GM12878 (cell line): Measurements from ENCODE around the gene SLC12A3. TPM values are rescaled to one million over a fixed set of nuclear protein-coding genes. Genes with fewer than 3 reads are reported as not detected.

ENCODE experiments used
- ASH2L ChIP-seq: fragments of 300-600, 200-600 bp; sonication (generic); IDR thresholded peaks from 2 replicates; pipeline ENCODE4 v1.6.1; 2017; ENCODE audit warnings: low read depth, mild to moderate bottlenecking, borderline replicate concordance
- BMI1 ChIP-seq: fragments of 450-650 bp; IDR thresholded peaks from 2 replicates; pipeline ENCODE4 v1.6.1; 2016; ENCODE audit warnings: mild to moderate bottlenecking, moderate library complexity, borderline replicate concordance
- CREM ChIP-seq: IDR thresholded peaks from 2 replicates; pipeline ENCODE4 v1.6.1; 2014; ENCODE audit warnings: antibody characterized with exemption, low read depth
- FOS ChIP-seq: IDR thresholded peaks from 3 replicates; pipeline ENCODE4 v1.6.1; 2011; ENCODE audit warnings: borderline replicate concordance; ENCODE audit not compliant: insufficient read length; ENCODE audit errors: extremely low read depth
- HDAC6 ChIP-seq: fragments of 200-600 bp; sonication (generic); IDR thresholded peaks from one replicate; pipeline ENCODE4 v1.8.0; 2017; ENCODE audit warnings: antibody characterized with exemption; ENCODE audit not compliant: unreplicated experiment
- NFXL1 ChIP-seq: fragments of 450-650 bp; IDR thresholded peaks from 2 replicates; pipeline ENCODE4 v1.6.1; 2017; ENCODE audit warnings: antibody characterized with exemption, mild to moderate bottlenecking, borderline replicate concordance
- POLR2AphosphoS2 ChIP-seq: IDR thresholded peaks from 2 replicates; pipeline ENCODE4 v1.6.1; 2011; ENCODE audit warnings: low read depth, mild to moderate bottlenecking, low read length, improper control_type of control experiment, moderate library complexity
- RCOR1 ChIP-seq: conservative IDR thresholded peaks from 2 replicates; pipeline ENCODE4 v1.6.1; 2012; ENCODE audit warnings: low read depth, low read length, improper control_type of control experiment
- RUNX3 ChIP-seq: IDR thresholded peaks from 2 replicates; pipeline ENCODE4 v1.6.1; 2012; ENCODE audit warnings: low read length, inconsistent platforms
- SMAD1 ChIP-seq: fragments of 450-650 bp; IDR thresholded peaks from 2 replicates; pipeline ENCODE4 v1.6.1; 2018; ENCODE audit warnings: mild to moderate bottlenecking, low read depth; ENCODE audit not compliant: partially characterized antibody
- SUZ12 ChIP-seq: fragments of 200-600 bp; sonication (generic); IDR thresholded peaks from one replicate; pipeline ENCODE4 v1.6.1; 2018; ENCODE audit warnings: antibody characterized with exemption, mild to moderate bottlenecking; ENCODE audit not compliant: unreplicated experiment
- TCF3 ChIP-seq: IDR thresholded peaks from 2 replicates; pipeline ENCODE4 v1.6.1; 2012; ENCODE audit warnings: low read depth, mild to moderate bottlenecking, low read length, borderline replicate concordance; ENCODE audit not compliant: insufficient read depth
- ZBTB40 ChIP-seq: fragments of 450-650 bp; IDR thresholded peaks from 2 replicates; pipeline ENCODE4 v1.6.1; 2016; ENCODE audit warnings: mild to moderate bottlenecking, moderate library complexity, borderline replicate concordance
- ZNF217 ChIP-seq: fragments of 450-650 bp; IDR thresholded peaks from 2 replicates; pipeline ENCODE4 v1.6.1; 2017; ENCODE audit warnings: antibody characterized with exemption, mild to moderate bottlenecking
- polyA plus RNA-seq, 11 experiments: library from polyadenylated mRNA; depleted of rRNA in 4 of 11; unstranded in 6 of 11; stranded (reverse) in 5 of 11; fragments of >200 nt; fragmentation: Nextera tagmentation in 4 of 11; fragmentation: Illumina TruSeq in 1 of 11; extraction: Ambion mirVana in 4 of 11; extraction: Trizol in 1 of 11; gene quantifications; 1 replicate in 1 of 11; 2 replicates in 10 of 11; pipeline versions ENCODE4 v1.2.1 to v1.2.3, GENCODE V29; 2011 to 2016; ENCODE audit warnings: inconsistent platforms in 2 of 11, missing spikeins in 2 of 11, low read depth in 1 of 11
- total RNA-seq, 4 experiments: library from RNA; depleted of rRNA in 3 of 4; stranded (reverse); fragments of >200 nt in 3 of 4; fragmentation: Illumina TruSeq in 1 of 4; extraction: Trizol in 1 of 4; gene quantifications; 2 replicates each; pipeline versions ENCODE4 v1.2.1 to v1.2.3, GENCODE V29; 2013 to 2021
- TF ChIP-seq, protein P1 (sequence below): fragments of 450-650 bp; IDR thresholded peaks from 2 replicates; pipeline ENCODE4 v1.6.1; 2017; ENCODE audit warnings: antibody characterized with exemption, mild to moderate bottlenecking, moderate library complexity
- TF ChIP-seq, protein P2 (sequence below): fragments of 450-650 bp; IDR thresholded peaks from 2 replicates; pipeline ENCODE4 v1.6.1; 2017; ENCODE audit warnings: mild to moderate bottlenecking, moderate library complexity
- TF ChIP-seq, protein P3 (sequence below): fragments of 450-650 bp; IDR thresholded peaks from 2 replicates; pipeline ENCODE4 v1.6.1; 2016; ENCODE audit warnings: mild to moderate bottlenecking
- TF ChIP-seq, protein P4 (sequence below): IDR thresholded peaks from 2 replicates; pipeline ENCODE4 v1.6.1; 2012; ENCODE audit warnings: low read depth, low read length, improper control_type of control experiment

SLC12A3 gene
- total and polyA plus RNA-seq, 10 of the 15 experiments (the other 5 are each of a cell fraction or from before 2014, with no cell fraction given), result 0.05 to 6.3 (median 3.1) TPM

- TF ChIP-seq ZBTB40 (no peak), FOS (no peak), TCF3 (no peak), CREM (no peak), RUNX3 (0 out of 2 replicates have a peak, but pooled peaks have one; percentile 19), ASH2L (no peak), RCOR1 (no peak), NFXL1 (no peak), SMAD1 (peak; percentile 30), SUZ12 (no peak), HDAC6 (peak; percentile 30), POLR2AphosphoS2 (peak; percentile 68), ZNF217 (no peak), BMI1 (no peak)
- TF ChIP-seq, protein P1, sequence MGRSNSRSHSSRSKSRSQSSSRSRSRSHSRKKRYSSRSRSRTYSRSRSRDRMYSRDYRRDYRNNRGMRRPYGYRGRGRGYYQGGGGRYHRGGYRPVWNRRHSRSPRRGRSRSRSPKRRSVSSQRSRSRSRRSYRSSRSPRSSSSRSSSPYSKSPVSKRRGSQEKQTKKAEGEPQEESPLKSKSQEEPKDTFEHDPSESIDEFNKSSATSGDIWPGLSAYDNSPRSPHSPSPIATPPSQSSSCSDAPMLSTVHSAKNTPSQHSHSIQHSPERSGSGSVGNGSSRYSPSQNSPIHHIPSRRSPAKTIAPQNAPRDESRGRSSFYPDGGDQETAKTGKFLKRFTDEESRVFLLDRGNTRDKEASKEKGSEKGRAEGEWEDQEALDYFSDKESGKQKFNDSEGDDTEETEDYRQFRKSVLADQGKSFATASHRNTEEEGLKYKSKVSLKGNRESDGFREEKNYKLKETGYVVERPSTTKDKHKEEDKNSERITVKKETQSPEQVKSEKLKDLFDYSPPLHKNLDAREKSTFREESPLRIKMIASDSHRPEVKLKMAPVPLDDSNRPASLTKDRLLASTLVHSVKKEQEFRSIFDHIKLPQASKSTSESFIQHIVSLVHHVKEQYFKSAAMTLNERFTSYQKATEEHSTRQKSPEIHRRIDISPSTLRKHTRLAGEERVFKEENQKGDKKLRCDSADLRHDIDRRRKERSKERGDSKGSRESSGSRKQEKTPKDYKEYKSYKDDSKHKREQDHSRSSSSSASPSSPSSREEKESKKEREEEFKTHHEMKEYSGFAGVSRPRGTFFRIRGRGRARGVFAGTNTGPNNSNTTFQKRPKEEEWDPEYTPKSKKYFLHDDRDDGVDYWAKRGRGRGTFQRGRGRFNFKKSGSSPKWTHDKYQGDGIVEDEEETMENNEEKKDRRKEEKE, result 0 out of 2 replicates have a peak, but pooled peaks have one; percentile 37
- TF ChIP-seq, protein P2, sequence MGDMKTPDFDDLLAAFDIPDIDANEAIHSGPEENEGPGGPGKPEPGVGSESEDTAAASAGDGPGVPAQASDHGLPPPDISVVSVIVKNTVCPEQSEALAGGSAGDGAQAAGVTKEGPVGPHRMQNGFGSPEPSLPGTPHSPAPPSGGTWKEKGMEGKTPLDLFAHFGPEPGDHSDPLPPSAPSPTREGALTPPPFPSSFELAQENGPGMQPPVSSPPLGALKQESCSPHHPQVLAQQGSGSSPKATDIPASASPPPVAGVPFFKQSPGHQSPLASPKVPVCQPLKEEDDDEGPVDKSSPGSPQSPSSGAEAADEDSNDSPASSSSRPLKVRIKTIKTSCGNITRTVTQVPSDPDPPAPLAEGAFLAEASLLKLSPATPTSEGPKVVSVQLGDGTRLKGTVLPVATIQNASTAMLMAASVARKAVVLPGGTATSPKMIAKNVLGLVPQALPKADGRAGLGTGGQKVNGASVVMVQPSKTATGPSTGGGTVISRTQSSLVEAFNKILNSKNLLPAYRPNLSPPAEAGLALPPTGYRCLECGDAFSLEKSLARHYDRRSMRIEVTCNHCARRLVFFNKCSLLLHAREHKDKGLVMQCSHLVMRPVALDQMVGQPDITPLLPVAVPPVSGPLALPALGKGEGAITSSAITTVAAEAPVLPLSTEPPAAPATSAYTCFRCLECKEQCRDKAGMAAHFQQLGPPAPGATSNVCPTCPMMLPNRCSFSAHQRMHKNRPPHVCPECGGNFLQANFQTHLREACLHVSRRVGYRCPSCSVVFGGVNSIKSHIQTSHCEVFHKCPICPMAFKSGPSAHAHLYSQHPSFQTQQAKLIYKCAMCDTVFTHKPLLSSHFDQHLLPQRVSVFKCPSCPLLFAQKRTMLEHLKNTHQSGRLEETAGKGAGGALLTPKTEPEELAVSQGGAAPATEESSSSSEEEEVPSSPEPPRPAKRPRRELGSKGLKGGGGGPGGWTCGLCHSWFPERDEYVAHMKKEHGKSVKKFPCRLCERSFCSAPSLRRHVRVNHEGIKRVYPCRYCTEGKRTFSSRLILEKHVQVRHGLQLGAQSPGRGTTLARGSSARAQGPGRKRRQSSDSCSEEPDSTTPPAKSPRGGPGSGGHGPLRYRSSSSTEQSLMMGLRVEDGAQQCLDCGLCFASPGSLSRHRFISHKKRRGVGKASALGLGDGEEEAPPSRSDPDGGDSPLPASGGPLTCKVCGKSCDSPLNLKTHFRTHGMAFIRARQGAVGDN, result peak; percentile 57; the same call in 1 of the 2 replicates
- TF ChIP-seq, protein P3, sequence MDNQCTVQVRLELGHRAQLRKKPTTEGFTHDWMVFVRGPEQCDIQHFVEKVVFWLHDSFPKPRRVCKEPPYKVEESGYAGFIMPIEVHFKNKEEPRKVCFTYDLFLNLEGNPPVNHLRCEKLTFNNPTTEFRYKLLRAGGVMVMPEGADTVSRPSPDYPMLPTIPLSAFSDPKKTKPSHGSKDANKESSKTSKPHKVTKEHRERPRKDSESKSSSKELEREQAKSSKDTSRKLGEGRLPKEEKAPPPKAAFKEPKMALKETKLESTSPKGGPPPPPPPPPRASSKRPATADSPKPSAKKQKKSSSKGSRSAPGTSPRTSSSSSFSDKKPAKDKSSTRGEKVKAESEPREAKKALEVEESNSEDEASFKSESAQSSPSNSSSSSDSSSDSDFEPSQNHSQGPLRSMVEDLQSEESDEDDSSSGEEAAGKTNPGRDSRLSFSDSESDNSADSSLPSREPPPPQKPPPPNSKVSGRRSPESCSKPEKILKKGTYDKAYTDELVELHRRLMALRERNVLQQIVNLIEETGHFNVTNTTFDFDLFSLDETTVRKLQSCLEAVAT, result 0 out of 2 replicates have a peak, but pooled peaks have one; percentile 14
- TF ChIP-seq, protein P4, sequence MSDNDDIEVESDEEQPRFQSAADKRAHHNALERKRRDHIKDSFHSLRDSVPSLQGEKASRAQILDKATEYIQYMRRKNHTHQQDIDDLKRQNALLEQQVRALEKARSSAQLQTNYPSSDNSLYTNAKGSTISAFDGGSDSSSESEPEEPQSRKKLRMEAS, result no peak
Measured at GRCh38 chr16:56941092-56941491, 76.1 kb downstream of the SLC12A3 start (continued).
